C4-2B (cell line): Measurements from ENCODE around the gene ARHGAP26.

Source experiments
- CTCF ChIP-seq: fragments of 450-650 bp; conservative IDR thresholded peaks from 2 replicates; pipeline ENCODE4 v1.5.1; 2017; ENCODE audit warnings: mild to moderate bottlenecking
- ZFX ChIP-seq: fragments of 450-650 bp; IDR thresholded peaks from 2 replicates; pipeline ENCODE4 v1.6.1; 2017

GRCh38 chr5:143170104-143170503 is 399.9 kb downstream of the ARHGAP26 start:
- TF ChIP-seq CTCF, result no peak
- no peak for TF ChIP-seq ZFX
